ENCODE results near the gene CHKA. TPM values are rescaled to one million over a fixed set of nuclear protein-coding genes. Genes with fewer than 3 reads are reported as not detected.

The CHKA gene
- total and polyA plus RNA-seq, 9 of the 15 experiments (the other 6 are each of a cell fraction or from before 2014, with no cell fraction given) = 3.6 to 37.0 (median 30.2) TPM

DNA sequence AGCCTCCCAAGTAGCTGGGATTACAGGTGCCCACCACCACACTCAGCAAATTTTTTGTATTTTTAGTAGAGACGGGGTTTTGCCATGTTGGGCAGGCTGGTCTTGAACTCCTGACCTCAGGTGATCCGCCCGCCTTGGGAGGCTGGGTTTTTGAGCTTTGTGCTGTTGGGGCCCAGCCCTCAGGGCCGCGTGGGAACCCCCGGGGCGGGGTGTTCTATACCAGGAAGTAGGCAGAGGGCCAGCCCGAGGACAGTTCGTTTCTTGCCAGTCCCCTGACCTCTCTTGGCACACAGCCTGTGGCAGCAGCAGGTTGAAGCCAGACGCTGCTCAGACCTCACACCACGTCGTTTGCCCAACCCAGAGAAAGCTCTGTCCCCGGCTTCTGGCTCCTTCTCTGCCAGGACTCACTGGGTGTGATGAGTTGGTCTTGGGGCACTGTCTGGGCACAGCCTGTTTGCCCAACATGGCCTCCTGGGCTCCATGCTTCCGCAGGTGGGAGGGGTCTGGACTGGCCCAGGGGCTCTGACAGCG, 24.9 kb upstream of the CHKA start:
- no peaks in the 10 kb centered on the region for H3K27me3 ChIP-seq (ENCODE audit: control insufficient read depth in 2 of 2, insufficient read depth in 2 of 2, low read length in 2 of 2)
- H3K4me3 ChIP-seq = no peak overlapping the region
- ATAC-seq (no peak), FAIRE-seq (no peak), DNase-seq (ENCODE audit: extremely low read depth in 1 of 4, low spot score in 3 of 4) (no peak)
- no peak for TF ChIP-seq KLF1 (tag; IDR thresholded peaks at IDR 0.05)
- TF ChIP-seq SOX6 (IDR thresholded peaks at IDR 0.05) = no peak
- no peak for TF ChIP-seq ZZZ3 (IDR thresholded peaks at IDR 0.05)
- no peak overlapping the region for H3K4me2 ChIP-seq (ENCODE audit: insufficient read depth, low read length)
- H3K9me1 ChIP-seq (ENCODE audit: control insufficient read depth, insufficient read depth, low read length) = no peaks in the 10 kb centered on the region
- H3K27ac ChIP-seq (ENCODE audit: extremely low read depth, low read depth, low read length) = no peak overlapping the region
- no TSS peak for BruUV-seq (replicated peaks)
- in situ Hi-C loops (cut with MboI) = no loop called here
- intact Hi-C loops (cut with micrococcal nuclease) = no loop called here
- H3K36me3 ChIP-seq (ENCODE audit: control insufficient read depth, insufficient read depth, low read length) = no peaks in the 10 kb centered on the region
- CTCF ChIA-PET (ENCODE audit: low intra/inter-chr PET ratio) = interaction anchor here (0.6 kb wide), 1 partner anchor 313 kb away, joined by 4 read pairs; no protein-coding TSS in a partner anchor
- WGBS (ENCODE audit: insufficient coverage, low coverage, missing lambda C conversion rate) = 75% methylated on average over 11 of the region's 15 CpGs
- POLR2A ChIA-PET = interaction anchor here (1.5 to 2.2 kb wide), 3 partner anchors 9 to 28 kb away, joined by 4 to 12 read pairs (median 5); no protein-coding TSS in a partner anchor
- peak overlapping the region; percentile 92 for H2AFZ ChIP-seq (ENCODE audit: low read depth, low read length)
- H3K9ac ChIP-seq (ENCODE audit: insufficient read depth in 1 of 2, low read depth in 2 of 2, low read length in 2 of 2) = peak overlapping the region in 1 of 2 experiments; percentile 72; a peak in 2 of 4 replicates
- peaks cover 20 to 45% of the 10 kb centered on the region in 2 experiments for H3K4me1 ChIP-seq (replicated peaks in 1 of 2; ENCODE audit: control insufficient read depth in 2 of 2, insufficient read depth in 2 of 2, low read length in 2 of 2)
- H4K20me1 ChIP-seq (replicated peaks; ENCODE audit: control insufficient read depth, insufficient read depth, low read length) = no peaks in the 10 kb centered on the region; the same call in 1 of the 2 replicates
- H3K79me2 ChIP-seq (ENCODE audit: control insufficient read depth, insufficient read depth, low read length) = no peaks in the 10 kb centered on the region
- no peaks in the 10 kb centered on the region for H3K9me3 ChIP-seq (replicated peaks; ENCODE audit: control insufficient read depth, insufficient read depth, low read depth, low read length)

DNA sequence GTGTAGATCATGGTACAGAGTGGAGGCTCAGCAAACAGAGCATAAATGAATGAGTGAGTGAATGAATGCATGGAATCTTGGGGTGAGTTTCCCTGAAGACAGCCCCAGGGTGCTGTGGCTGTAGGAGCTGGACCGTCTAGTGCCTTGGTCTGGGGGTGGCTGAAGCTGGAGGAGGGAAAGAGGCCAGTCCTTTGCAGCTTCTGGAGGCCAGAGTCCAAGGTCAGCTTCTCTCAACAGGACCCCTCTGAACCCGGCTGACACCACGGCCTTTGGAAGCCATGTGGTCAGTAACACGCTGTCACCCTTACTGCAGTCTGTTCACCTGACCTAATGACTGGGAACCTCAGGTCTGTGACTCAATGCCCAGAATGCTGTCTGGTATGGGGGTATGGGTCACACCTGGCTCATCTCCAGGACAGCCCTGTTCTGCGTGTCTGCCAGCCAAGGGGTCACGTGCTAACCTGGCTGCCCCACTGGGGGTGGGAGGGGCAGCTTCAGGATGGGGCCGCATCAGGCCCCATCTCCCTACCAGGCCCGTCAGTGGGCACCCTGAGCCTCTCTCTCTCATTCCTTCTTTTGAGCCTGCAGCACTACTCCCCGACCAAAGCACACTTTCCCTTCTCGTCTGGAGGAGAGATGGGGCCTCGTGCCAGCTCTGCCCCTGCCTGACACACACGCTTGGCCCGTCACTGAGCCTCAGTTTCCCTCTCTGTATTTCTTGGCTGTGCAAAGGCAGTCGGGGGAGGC, 24.1 kb upstream of the CHKA start:
- WGBS (ENCODE audit: insufficient coverage, low coverage, missing lambda C conversion rate) = 68% methylated on average over 13 of the region's 14 CpGs
- ATAC-seq (no peak), DNase-seq (ENCODE audit: extremely low read depth in 1 of 4, low spot score in 3 of 4) (no peak), FAIRE-seq (no peak)
- Histone ChIP-seq H3K4me2 (ENCODE audit: insufficient read depth, low read length) (no peak overlapping the region), H4K20me1 (replicated peaks; ENCODE audit: control insufficient read depth, insufficient read depth, low read length) (no peaks in the 10 kb centered on the region; the same call in 1 of the 2 replicates), H3K4me1 (replicated peaks in 1 of 2; ENCODE audit: control insufficient read depth in 2 of 2, insufficient read depth in 2 of 2, low read length in 2 of 2) (peaks cover 19 to 49% of the 10 kb centered on the region in 2 experiments), H3K27me3 (ENCODE audit: control insufficient read depth in 2 of 2, insufficient read depth in 2 of 2, low read length in 2 of 2) (no peaks in the 10 kb centered on the region), H3K9me3 (replicated peaks; ENCODE audit: control insufficient read depth, insufficient read depth, low read depth, low read length) (no peaks in the 10 kb centered on the region), H3K79me2 (ENCODE audit: control insufficient read depth, insufficient read depth, low read length) (no peaks in the 10 kb centered on the region), H3K9me1 (ENCODE audit: control insufficient read depth, insufficient read depth, low read length) (no peaks in the 10 kb centered on the region), H3K4me3 (no peak overlapping the region), H2AFZ (ENCODE audit: low read depth, low read length) (peak overlapping the region; percentile 67), H3K9ac (ENCODE audit: insufficient read depth in 1 of 2, low read depth in 2 of 2, low read length in 2 of 2) (peak overlapping the region in 1 of 2 experiments; percentile 70; a peak in 1 of 4 replicates), H3K27ac (ENCODE audit: extremely low read depth, low read depth, low read length) (no peak overlapping the region), H3K36me3 (ENCODE audit: control insufficient read depth, insufficient read depth, low read length) (no peaks in the 10 kb centered on the region)
- no TSS peak for BruUV-seq (replicated peaks)
- POLR2A ChIA-PET = interaction anchor here (1.5 to 1.6 kb wide), 2 partner anchors 10 to 13 kb away, joined by 4 to 5 read pairs; no protein-coding TSS in a partner anchor
- CTCF ChIA-PET (ENCODE audit: low intra/inter-chr PET ratio) = no interaction called here
- intact Hi-C loops (cut with micrococcal nuclease) = no loop called here
- TF ChIP-seq ZNF24 (IDR thresholded peaks at IDR 0.05) (peak; percentile 55; the same call in 1 of the 2 replicates), NELFE (IDR thresholded peaks at IDR 0.05; ENCODE audit: insufficient read depth, insufficient read length) (no peak), GABPB1 (CRISPR knock-in tag; IDR thresholded peaks at IDR 0.05) (0 out of 2 replicates have a peak, but pooled peaks have one; percentile 20)
- in situ Hi-C loops (cut with MboI) = no loop called here
